H1 (cell line): ENCODE data around the gene ZNF302. TPM values are rescaled to one million over a fixed set of nuclear protein-coding genes. Genes with fewer than 3 reads are reported as not detected.

ENCODE experiments used
- CTCF ChIA-PET: fragments of 300-600 bp; sonication (Branson Sonifier 250); formaldehyde crosslinking; loops from one replicate; lab custom pipeline; 2021; ENCODE audit not compliant: partially characterized antibody; lab: Charles Lee
- POLR2A ChIA-PET: fragments of 300-600 bp; sonication (Branson Sonifier 250); formaldehyde crosslinking; loops from one replicate; lab custom pipeline; 2021; ENCODE audit warnings: inconsistent platforms; ENCODE audit not compliant: partially characterized antibody; lab: Charles Lee
- DNase-seq, 2 experiments: peaks; one replicate each; pipeline versions ENCODE4 v3.0.0 to v3.0.0-alpha.2; 2010 to 2022; ENCODE audit warnings: low spot score in 2 of 2, low read depth in 1 of 2, mixed read lengths in 1 of 2
- FAIRE-seq: peaks from 2 replicates; lab custom pipeline; 2011; peaks lifted over from hg19 to GRCh38; lab: Jason Lieb, UNC
- H2AFZ ChIP-seq: 2 replicates; pipeline ENCODE4 v1.8.1; 2012; ENCODE audit warnings: low read length, inconsistent platforms
- H2AK5ac ChIP-seq: 2 replicates; pipeline ENCODE4 v1.6.1; 2013; ENCODE audit warnings: low read depth, low read length
- H2BK120ac ChIP-seq: replicated peaks from 2 replicates; pipeline ENCODE3; 2013; ENCODE audit warnings: low read depth, low read length, inconsistent platforms
- H2BK12ac ChIP-seq: 2 replicates; pipeline ENCODE4 v1.6.1; 2013; ENCODE audit warnings: low read depth, low read length
- H2BK15ac ChIP-seq: 2 replicates; pipeline ENCODE4 v1.6.1; 2013; ENCODE audit warnings: low read length
- H2BK20ac ChIP-seq: 2 replicates; pipeline ENCODE4 v1.6.1; 2013; ENCODE audit warnings: low read length
- H2BK5ac ChIP-seq: 2 replicates; pipeline ENCODE4 v1.6.1; 2013; ENCODE audit warnings: low read depth, low read length
- H3K14ac ChIP-seq: 2 replicates; pipeline ENCODE4 v1.6.1; 2013; ENCODE audit warnings: inconsistent platforms; ENCODE audit not compliant: insufficient read length
- H3K18ac ChIP-seq: 2 replicates; pipeline ENCODE4 v1.6.1; 2013; ENCODE audit warnings: low read length; ENCODE audit errors: extremely low read depth
- H3K23ac ChIP-seq: 2 replicates; pipeline ENCODE4 v1.6.1; 2013; ENCODE audit warnings: inconsistent platforms; ENCODE audit not compliant: insufficient read length
- H3K23me2 ChIP-seq: 2 replicates; pipeline ENCODE4 v1.6.1; 2013; ENCODE audit warnings: low read depth, low read length
- H3K27ac ChIP-seq: 2 replicates; pipeline ENCODE4 v1.6.1; 2011; ENCODE audit warnings: low read depth, low read length, inconsistent platforms
- H3K27me3 ChIP-seq, 4 experiments: replicated peaks in 1 of 4; 1 replicate in 1 of 4; 2 replicates in 3 of 4; pipeline versions ENCODE4 v1.6.1 to v1.8.1; 2011 to 2013; ENCODE audit warnings: low read length in 3 of 4, mild to moderate bottlenecking in 3 of 4, inconsistent platforms in 2 of 4, mixed read lengths in 2 of 4, moderate library complexity in 1 of 4; ENCODE audit not compliant: control insufficient read depth in 3 of 4, insufficient read depth in 3 of 4; ENCODE audit errors: extremely low read depth in 1 of 4
- H3K36me3 ChIP-seq, 4 experiments: 2 replicates each; pipeline versions ENCODE4 v1.6.1 to v1.8.1; 2011 to 2013; ENCODE audit warnings: mild to moderate bottlenecking in 4 of 4, low read length in 3 of 4, moderate library complexity in 2 of 4, control low read depth in 1 of 4, inconsistent platforms in 1 of 4; ENCODE audit not compliant: insufficient read depth in 4 of 4, control insufficient read depth in 2 of 4
- H3K4ac ChIP-seq: replicated peaks from 2 replicates; pipeline ENCODE3; 2013; ENCODE audit warnings: low read length, low read depth, mixed read lengths, inconsistent platforms; ENCODE audit not compliant: insufficient read length
- H3K4me1 ChIP-seq, 4 experiments: replicated peaks in 1 of 4; 1 replicate in 1 of 4; 2 replicates in 3 of 4; pipeline versions ENCODE4 v1.6.1 to v1.8.1; 2011 to 2013; ENCODE audit warnings: low read length in 3 of 4, inconsistent platforms in 2 of 4, mixed read lengths in 1 of 4; ENCODE audit not compliant: insufficient read depth in 4 of 4, control insufficient read depth in 3 of 4
- H3K4me2 ChIP-seq, 2 experiments: 2 replicates each; pipeline versions ENCODE4 v1.6.1 to v1.8.1; 2011 to 2013; ENCODE audit warnings: low read depth in 2 of 2, low read length in 2 of 2, control low read depth in 1 of 2, inconsistent platforms in 1 of 2, mild to moderate bottlenecking in 1 of 2; ENCODE audit not compliant: insufficient read depth in 1 of 2
- H3K4me3 ChIP-seq, 4 experiments: fragments of 200-600, 300-600 bp in 1 of 4; sonication (generic), shearing (Covaris generic), sonication (Bioruptor Twin) in 1 of 4; 2 replicates each; pipeline versions ENCODE4 v1.5.1 to v1.8.1; 2011 to 2016; ENCODE audit warnings: low read length in 4 of 4, low read depth in 3 of 4, control low read depth in 2 of 4, inconsistent platforms in 2 of 4, mild to moderate bottlenecking in 2 of 4, mixed read lengths in 1 of 4, moderate library complexity in 1 of 4; ENCODE audit not compliant: insufficient read depth in 2 of 4; ENCODE audit errors: extremely low read depth in 1 of 4
- H3K56ac ChIP-seq: replicated peaks from 2 replicates; pipeline ENCODE3; 2013; ENCODE audit warnings: low read depth, mild to moderate bottlenecking, mixed read lengths, low read length, inconsistent platforms; ENCODE audit not compliant: insufficient read length
- H3K79me1 ChIP-seq: 2 replicates; pipeline ENCODE4 v1.6.1; 2013; ENCODE audit warnings: low read depth, low read length, control low read depth
- H3K79me2 ChIP-seq, 2 experiments: 2 replicates each; pipeline versions ENCODE4 v1.6.1 to v1.8.1; 2012 to 2013; ENCODE audit warnings: low read length in 2 of 2, mild to moderate bottlenecking in 2 of 2, inconsistent platforms in 1 of 2; ENCODE audit not compliant: insufficient read depth in 2 of 2, control insufficient read depth in 1 of 2
- H3K9ac ChIP-seq, 4 experiments: replicated peaks in 1 of 4; 1 replicate in 1 of 4; 2 replicates in 3 of 4; pipeline versions ENCODE4 v1.6.1 to v1.8.1; 2011 to 2013; ENCODE audit warnings: low read depth in 3 of 4, low read length in 3 of 4, control low read depth in 2 of 4, mild to moderate bottlenecking in 2 of 4, moderate library complexity in 2 of 4, inconsistent platforms in 1 of 4; ENCODE audit errors: extremely low read depth in 1 of 4
- H3K9me3 ChIP-seq, 2 experiments: 2 replicates each; pipeline versions ENCODE4 v1.6.1 to v1.8.1; 2012 to 2013; ENCODE audit warnings: mild to moderate bottlenecking in 2 of 2, moderate library complexity in 2 of 2, control low read depth in 1 of 2, inconsistent platforms in 1 of 2, low read depth in 1 of 2, low read length in 1 of 2, mixed read lengths in 1 of 2; ENCODE audit not compliant: insufficient read depth in 2 of 2
- H4K20me1 ChIP-seq, 2 experiments: replicated peaks in 1 of 2; 2 replicates each; pipeline versions ENCODE3 to v1.8.1; 2011 to 2013; ENCODE audit warnings: inconsistent platforms in 2 of 2, low read length in 2 of 2, mild to moderate bottlenecking in 1 of 2; ENCODE audit not compliant: insufficient read depth in 2 of 2, control insufficient read depth in 1 of 2
- H4K5ac ChIP-seq: 2 replicates; pipeline ENCODE4 v1.6.1; 2013; ENCODE audit warnings: low read length, low read depth, mixed read lengths, inconsistent platforms; ENCODE audit not compliant: insufficient read length
- H4K8ac ChIP-seq: 2 replicates; pipeline ENCODE4 v1.8.0; 2013; ENCODE audit warnings: mild to moderate bottlenecking, moderate library complexity, low read length, inconsistent platforms; ENCODE audit not compliant: insufficient read depth; ENCODE audit errors: extremely low read depth
- H4K91ac ChIP-seq: replicated peaks from 2 replicates; pipeline ENCODE3; 2013; ENCODE audit warnings: low read length, mixed read lengths, inconsistent platforms; ENCODE audit not compliant: insufficient read length
- ATF3 ChIP-seq: IDR thresholded peaks from 2 replicates; pipeline ENCODE4 v1.6.1; 2011; ENCODE audit warnings: low read depth, mild to moderate bottlenecking, low read length; ENCODE audit not compliant: insufficient read depth
- EZH2 ChIP-seq: fragments of 200-600 bp; sonication (generic); IDR thresholded peaks from 2 replicates; pipeline ENCODE4 v1.7.1; 2012; ENCODE audit warnings: low read depth, mild to moderate bottlenecking, moderate library complexity, low read length, inconsistent platforms; ENCODE audit not compliant: severe bottlenecking
- GABPA ChIP-seq: IDR thresholded peaks from 2 replicates; pipeline ENCODE4 v1.6.1; 2011; ENCODE audit warnings: mild to moderate bottlenecking, low read length, moderate library complexity, borderline replicate concordance; ENCODE audit not compliant: insufficient read depth
- GTF2F1 ChIP-seq: IDR thresholded peaks from 2 replicates; pipeline ENCODE4 v1.6.1; 2012; ENCODE audit warnings: low read depth, low read length, improper control_type of control experiment, borderline replicate concordance
- HDAC2 ChIP-seq, 2 experiments: fragments of 300-600 bp in 1 of 2; sonication (generic) in 1 of 2; IDR thresholded peaks; 2 replicates each; pipeline ENCODE4 v1.6.1; 2011 to 2012; ENCODE audit warnings: low read depth in 2 of 2, low read length in 2 of 2, mild to moderate bottlenecking in 2 of 2, moderate library complexity in 2 of 2, borderline replicate concordance in 1 of 2, inconsistent platforms in 1 of 2
- HDAC6 ChIP-seq: IDR thresholded peaks from one replicate; pipeline ENCODE4 v1.7.1; 2012; ENCODE audit warnings: low read depth, mild to moderate bottlenecking, inconsistent platforms, low read length, moderate library complexity
- NRF1 ChIP-seq: IDR thresholded peaks from 2 replicates; pipeline ENCODE4 v1.6.1; 2011; ENCODE audit warnings: mild to moderate bottlenecking, low read depth, low read length, improper control_type of control experiment
- POLR2A ChIP-seq, 2 experiments: IDR thresholded peaks; 1 replicate in 1 of 2; 2 replicates in 1 of 2; pipeline ENCODE4 v1.6.1; 2011; ENCODE audit warnings: low read depth in 2 of 2, low read length in 2 of 2, mild to moderate bottlenecking in 2 of 2; ENCODE audit errors: control extremely low read depth in 1 of 2
- POLR2AphosphoS5 ChIP-seq: IDR thresholded peaks from 2 replicates; pipeline ENCODE4 v1.6.1; 2011; ENCODE audit warnings: low read depth, low read length
- RNF2 ChIP-seq: fragments of 200-900, 300-1000 bp; sonication (generic); IDR thresholded peaks from 2 replicates; pipeline ENCODE4 v1.7.1; 2016; ENCODE audit warnings: borderline replicate concordance, low read depth, mild to moderate bottlenecking, antibody characterized with exemption, low read length; ENCODE audit not compliant: poor library complexity, severe bottlenecking; ENCODE audit errors: missing control alignments
- SIN3A ChIP-seq, 2 experiments: IDR thresholded peaks in 1 of 2; conservative IDR thresholded peaks in 1 of 2; 2 replicates each; pipeline ENCODE4 v1.6.1; 2011 to 2012; ENCODE audit warnings: low read length in 2 of 2, improper control_type of control experiment in 1 of 2, low read depth in 1 of 2, mild to moderate bottlenecking in 1 of 2
- ZNF274 ChIP-seq: IDR thresholded peaks from 2 replicates; pipeline ENCODE4 v1.7.0; 2012; ENCODE audit warnings: low read length, borderline replicate concordance; ENCODE audit errors: extremely low read depth
- whole genome bisulfite sequencing, 2 experiments: shearing (Covaris generic) in 1 of 2; methylation state at CpG; one replicate each; pipeline versions ENCODE4 v1.1.6 to v1.1.7; 2013 to 2015; ENCODE audit warnings: low lambda C conversion rate in 2 of 2, mixed read lengths in 2 of 2, inconsistent platforms in 1 of 2, low coverage in 1 of 2, missing lambda C conversion rate in 1 of 2; ENCODE audit not compliant: insufficient replicate concordance in 2 of 2, insufficient coverage in 1 of 2, insufficient read length in 1 of 2; ENCODE audit errors: extremely low coverage in 1 of 2, missing lambda C conversion rate in 1 of 2; 5-methylcytosine and 5-hydroxymethylcytosine counted together
- polyA plus RNA-seq, 7 experiments: library from polyadenylated mRNA; depleted of rRNA in 3 of 7; stranded (reverse) in 5 of 7; unstranded in 2 of 7; fragments of >200 nt in 5 of 7; fragments of 200-250 nt in 2 of 7; gene quantifications; 1 replicate in 5 of 7; 2 replicates in 1 of 7; 4 replicates in 1 of 7; pipeline versions ENCODE4 v1.2.1 to v1.2.3, GENCODE V29; 2011 to 2013; ENCODE audit warnings: missing spikeins in 2 of 7, mixed read lengths in 2 of 7
- total RNA-seq: library from RNA; stranded (reverse); fragmentation: NEBNext Ultra II Directional; extraction: Animal tissue kit (Norgen Biotek cat#: 25700); gene quantifications from 2 replicates; pipeline ENCODE4 v1.2.1, GENCODE V29; 2021

Gene ZNF302
- total and polyA plus RNA-seq, 2 of the 8 experiments (the other 6 are each of a cell fraction or from before 2014, with no cell fraction given), result 9.1 to 20.4 TPM

- Histone ChIP-seq H3K9ac (no peak overlapping the region), H3K4me2 (no peak overlapping the region), H3K14ac (no peak overlapping the region), H4K5ac (no peak overlapping the region), H3K23ac (no peak overlapping the region), H2BK12ac (no peak overlapping the region), H2AFZ (no peak overlapping the region), H3K79me1 (no peaks in the 10 kb centered on the region), H3K4me3 (no peak overlapping the region), H3K27me3 (peaks cover 0 to 2% (median 0%) of the 10 kb centered on the region in 4 experiments; a peak in 1 of 7 replicates), H4K8ac (no peak overlapping the region), H3K23me2 (no peaks in the 10 kb centered on the region; the same call in 1 of the 2 replicates), H3K36me3 (peaks cover under 1 to 39% (median 22%) of the 10 kb centered on the region in 4 experiments; a peak in 6 of 8 replicates), H3K18ac (no peak overlapping the region), H4K20me1 (no peaks in the 10 kb centered on the region), H3K56ac (no peak overlapping the region), H4K91ac (no peak overlapping the region), H3K79me2 (no peaks in the 10 kb centered on the region), H3K4ac (no peak overlapping the region), H3K27ac (no peak overlapping the region), H2BK15ac (no peak overlapping the region), H2BK120ac (no peak overlapping the region), H3K9me3 (peaks cover 38 to 43% of the 10 kb centered on the region in 2 experiments), H3K4me1 (no peaks in the 10 kb centered on the region), H2AK5ac (no peak overlapping the region), H2BK5ac (no peak overlapping the region), H2BK20ac (no peak overlapping the region)
- FAIRE-seq (no peak), DNase-seq (no peak)
- POLR2A ChIA-PET, result interaction anchor here (1.5 kb wide), 1 partner anchor 9 kb away, joined by 8 read pairs; the partner anchor contains the start of gene ZNF302
- WGBS, 2 experiments, result 88% methylated on average over 5 of the region's 5 CpGs; no CpG with 5 or more reads in 1 of the 2 experiments
- CTCF ChIA-PET, result interaction anchor here (0.6 kb wide), 1 partner anchor 75 kb away, joined by 3 read pairs; no protein-coding TSS in a partner anchor
- no peak for TF ChIP-seq EZH2
- no peak for TF ChIP-seq NRF1
- TF ChIP-seq HDAC6, result no peak
- no peak for TF ChIP-seq POLR2AphosphoS5
- TF ChIP-seq POLR2A (IDR thresholded peaks at IDR 0.05; ENCODE audit: control extremely low read depth in 1 of 2, low read depth in 2 of 2, low read length in 2 of 2), result no peak
- TF ChIP-seq GTF2F1, result no peak
- no peak for TF ChIP-seq ZNF274
- no peak for TF ChIP-seq GABPA
- no peak for TF ChIP-seq ATF3
- no peak for TF ChIP-seq SIN3A (conservative IDR thresholded peaks at IDR 0.05 in 1 of 2, IDR thresholded peaks at IDR 0.05 in 1 of 2; ENCODE audit: low read depth in 1 of 2, low read length in 2 of 2)
- TF ChIP-seq HDAC2 (IDR thresholded peaks at IDR 0.05; ENCODE audit: borderline replicate concordance in 1 of 2, low read depth in 2 of 2, low read length in 2 of 2), result no peak
- TF ChIP-seq RNF2, result no peak
These were observed 9.0 kb downstream of the ZNF302 start for GRCh38 chr19:34686455-34686854.
